GM12878 (cell line): ENCODE results near the gene XRCC6.

Experiments used
- CTCF ChIP-seq, 3 experiments: IDR thresholded peaks in 2 of 3; conservative IDR thresholded peaks in 1 of 3; 2 replicates each; pipeline ENCODE4 v1.5.1; 2011; ENCODE audit warnings: low read depth in 3 of 3, low read length in 3 of 3, mild to moderate bottlenecking in 3 of 3, control low read depth in 2 of 3, moderate library complexity in 2 of 3, inconsistent platforms in 1 of 3, mixed read lengths in 1 of 3; ENCODE audit not compliant: control insufficient read depth in 2 of 3, insufficient read depth in 1 of 3; ENCODE audit errors: extremely low read depth in 1 of 3
- EGR1 ChIP-seq, 2 experiments: IDR thresholded peaks; 1 replicate in 1 of 2; 2 replicates in 1 of 2; pipeline ENCODE4 v1.6.1; 2011 to 2012; ENCODE audit warnings: low read depth in 2 of 2, low read length in 2 of 2, borderline replicate concordance in 1 of 2, mild to moderate bottlenecking in 1 of 2, moderate library complexity in 1 of 2
- KDM1A ChIP-seq: fragments of 200-600 bp; sonication (generic); IDR thresholded peaks from 2 replicates; pipeline ENCODE4 v1.6.1; 2016; ENCODE audit warnings: borderline replicate concordance
- POLR2A ChIP-seq: IDR thresholded peaks from 2 replicates; pipeline ENCODE4 v1.6.1; 2011; ENCODE audit warnings: low read depth, mild to moderate bottlenecking, low read length
- TCF12 ChIP-seq: IDR thresholded peaks from 2 replicates; pipeline ENCODE4 v1.6.1; 2011; ENCODE audit warnings: low read depth, mild to moderate bottlenecking, low read length
- TF ChIP-seq, protein P1 (sequence below): fragments of 450-650 bp; formaldehyde crosslinking; IDR thresholded peaks from 2 replicates; pipeline ENCODE4 v1.5.0; 2022; ENCODE audit warnings: mild to moderate bottlenecking, missing genetic modification characterization
- TF ChIP-seq, protein P2 (sequence below): IDR thresholded peaks from 2 replicates; pipeline ENCODE4 v1.6.1; 2012; ENCODE audit warnings: low read depth, low read length, improper control_type of control experiment

DNA sequence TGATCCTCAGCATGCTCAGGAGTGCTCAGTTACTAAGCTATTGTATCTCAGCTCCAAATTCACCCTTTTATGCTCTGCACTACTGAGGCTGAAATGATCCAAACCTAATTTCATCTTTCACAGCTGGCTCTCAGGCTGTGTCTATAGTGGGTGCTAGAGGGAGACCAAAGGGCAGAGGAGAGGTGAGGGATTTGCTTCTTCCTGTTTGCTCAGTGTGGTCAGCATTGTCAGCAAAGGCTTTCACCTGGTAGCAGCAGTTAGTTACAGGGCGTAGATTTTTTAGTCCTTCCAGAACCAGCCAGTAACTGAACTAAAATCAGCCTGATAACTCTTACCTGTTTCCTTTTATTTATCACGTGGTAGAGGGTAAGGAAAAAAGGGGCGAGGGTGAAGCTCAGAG is 33.2 kb downstream of the XRCC6 start:
- TF ChIP-seq TCF12 (no peak), POLR2A (no peak), EGR1 (IDR thresholded peaks at IDR 0.05; ENCODE audit: borderline replicate concordance in 1 of 2, low read depth in 2 of 2, low read length in 2 of 2) (no peak), KDM1A (no peak), CTCF (IDR thresholded peaks at IDR 0.05 in 2 of 3, conservative IDR thresholded peaks at IDR 0.05 in 1 of 3; ENCODE audit: control insufficient read depth in 2 of 3, extremely low read depth in 1 of 3, insufficient read depth in 1 of 3, low read depth in 3 of 3, low read length in 3 of 3) (no peak)
- TF ChIP-seq, protein P1, sequence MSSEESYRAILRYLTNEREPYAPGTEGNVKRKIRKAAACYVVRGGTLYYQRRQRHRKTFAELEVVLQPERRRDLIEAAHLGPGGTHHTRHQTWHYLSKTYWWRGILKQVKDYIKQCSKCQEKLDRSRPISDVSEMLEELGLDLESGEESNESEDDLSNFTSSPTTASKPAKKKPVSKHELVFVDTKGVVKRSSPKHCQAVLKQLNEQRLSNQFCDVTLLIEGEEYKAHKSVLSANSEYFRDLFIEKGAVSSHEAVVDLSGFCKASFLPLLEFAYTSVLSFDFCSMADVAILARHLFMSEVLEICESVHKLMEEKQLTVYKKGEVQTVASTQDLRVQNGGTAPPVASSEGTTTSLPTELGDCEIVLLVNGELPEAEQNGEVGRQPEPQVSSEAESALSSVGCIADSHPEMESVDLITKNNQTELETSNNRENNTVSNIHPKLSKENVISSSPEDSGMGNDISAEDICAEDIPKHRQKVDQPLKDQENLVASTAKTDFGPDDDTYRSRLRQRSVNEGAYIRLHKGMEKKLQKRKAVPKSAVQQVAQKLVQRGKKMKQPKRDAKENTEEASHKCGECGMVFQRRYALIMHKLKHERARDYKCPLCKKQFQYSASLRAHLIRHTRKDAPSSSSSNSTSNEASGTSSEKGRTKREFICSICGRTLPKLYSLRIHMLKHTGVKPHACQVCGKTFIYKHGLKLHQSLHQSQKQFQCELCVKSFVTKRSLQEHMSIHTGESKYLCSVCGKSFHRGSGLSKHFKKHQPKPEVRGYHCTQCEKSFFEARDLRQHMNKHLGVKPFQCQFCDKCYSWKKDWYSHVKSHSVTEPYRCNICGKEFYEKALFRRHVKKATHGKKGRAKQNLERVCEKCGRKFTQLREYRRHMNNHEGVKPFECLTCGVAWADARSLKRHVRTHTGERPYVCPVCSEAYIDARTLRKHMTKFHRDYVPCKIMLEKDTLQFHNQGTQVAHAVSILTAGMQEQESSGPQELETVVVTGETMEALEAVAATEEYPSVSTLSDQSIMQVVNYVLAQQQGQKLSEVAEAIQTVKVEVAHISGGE (CRISPR knock-in tag) = no peak
- TF ChIP-seq, protein P2, sequence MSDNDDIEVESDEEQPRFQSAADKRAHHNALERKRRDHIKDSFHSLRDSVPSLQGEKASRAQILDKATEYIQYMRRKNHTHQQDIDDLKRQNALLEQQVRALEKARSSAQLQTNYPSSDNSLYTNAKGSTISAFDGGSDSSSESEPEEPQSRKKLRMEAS = no peak
